ENCODE data around the gene AGPS.
"Not testable (repeated sequence)": the region's sequence is repeated elsewhere in the genome, so short reads cannot be mapped to it uniquely, and the experiment has no call there.

Gene AGPS

DNA sequence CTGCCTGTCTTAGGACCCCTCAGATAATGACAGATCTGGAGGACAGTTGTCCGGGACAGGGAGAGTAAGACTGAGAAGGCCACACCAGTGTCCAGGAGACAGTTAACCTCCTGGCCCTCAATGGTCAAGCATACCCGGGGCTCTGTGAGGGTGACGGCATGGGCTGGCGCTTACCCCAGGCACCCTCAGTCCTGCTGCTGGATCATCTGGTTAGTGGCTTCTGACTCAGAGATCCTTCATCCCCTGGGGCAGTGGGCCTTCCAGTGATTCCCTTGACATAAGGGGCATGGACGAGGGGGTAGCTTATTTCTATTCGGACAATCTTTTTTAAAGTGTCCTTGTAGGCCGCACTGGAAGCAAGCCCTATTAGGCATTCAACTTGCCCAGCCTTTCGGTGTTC, 18.1 kb downstream of the AGPS start:
- intact Hi-C loops (cut with DNase I): loop anchor here (10.0 kb wide), 2 partner anchors 146 to 314 kb away; partner anchors contain the start of gene NFE2L2
- peak in 1 of 10 donors; percentile 79 for DNase-seq

DNA sequence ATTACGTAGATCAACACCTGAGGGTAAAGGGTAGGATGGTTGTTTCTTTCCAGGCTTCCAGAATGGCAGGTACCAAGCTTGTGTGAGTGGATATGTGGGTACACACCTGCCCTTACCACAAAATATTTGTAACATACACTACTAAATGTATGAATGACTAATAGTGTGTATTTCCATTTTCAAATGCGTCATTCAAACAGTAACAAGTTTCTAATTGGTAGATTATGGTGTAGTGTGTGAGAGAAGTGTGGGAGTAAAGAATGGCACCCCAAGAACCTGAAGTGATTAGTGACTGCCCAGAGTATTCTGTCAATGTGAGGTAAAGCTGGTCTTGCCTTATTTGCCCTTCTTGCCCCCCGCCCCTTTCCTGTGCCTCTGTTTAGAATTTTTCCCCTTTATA, 21.1 kb downstream of the AGPS start:
- intact Hi-C loops (cut with DNase I): loop anchor here (10.0 kb wide), 2 partner anchors 149 to 311 kb away; partner anchors contain the start of gene NFE2L2
- DNase-seq: no peak

DNA sequence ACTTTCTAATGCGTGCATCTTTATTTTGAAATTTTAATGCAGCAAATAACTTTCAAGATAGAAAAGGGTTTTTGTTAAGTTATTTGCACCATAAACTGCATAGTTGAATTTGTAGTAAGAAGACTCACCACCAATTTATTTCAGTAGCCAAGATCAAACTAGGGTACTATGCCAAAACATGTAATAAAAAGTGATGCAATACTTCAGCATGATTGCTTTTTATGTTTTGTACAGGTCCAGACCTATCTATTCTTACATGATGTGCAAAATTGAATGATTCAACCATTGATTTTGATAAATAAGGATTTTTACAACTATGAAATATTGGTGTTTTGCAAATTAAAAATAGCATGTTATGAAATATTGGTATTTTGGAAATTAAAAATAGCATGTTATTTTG, 26.7 kb downstream of the AGPS start:
- intact Hi-C loops (cut with DNase I): loop anchor here (10.0 kb wide), 2 partner anchors 154 to 306 kb away; partner anchors contain the start of gene NFE2L2

DNA sequence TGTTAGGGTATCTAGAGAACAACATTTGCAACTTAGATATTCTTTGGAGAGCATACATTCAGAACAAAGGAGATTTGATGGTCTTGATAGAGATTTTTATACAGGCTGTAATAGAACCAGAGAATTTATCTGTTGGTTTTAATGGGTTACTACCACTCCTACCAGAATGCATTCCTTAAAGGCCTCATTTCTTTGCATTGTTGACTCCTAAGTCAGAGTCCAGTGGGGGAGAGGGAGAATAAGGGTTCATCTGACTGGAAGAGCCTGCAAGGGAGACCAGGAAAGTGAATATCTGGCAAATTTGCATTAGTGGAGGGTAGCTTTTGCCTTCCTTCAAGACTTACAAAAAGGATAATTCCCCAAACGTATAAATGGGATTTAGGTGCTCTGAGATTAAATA, 29.7 kb downstream of the AGPS start:
- intact Hi-C loops (cut with DNase I): no loop called here
- DNase-seq: no peak

More for the DNA sequence above, 26.7 kb downstream of the AGPS start:
- DNase-seq: no peak

DNA sequence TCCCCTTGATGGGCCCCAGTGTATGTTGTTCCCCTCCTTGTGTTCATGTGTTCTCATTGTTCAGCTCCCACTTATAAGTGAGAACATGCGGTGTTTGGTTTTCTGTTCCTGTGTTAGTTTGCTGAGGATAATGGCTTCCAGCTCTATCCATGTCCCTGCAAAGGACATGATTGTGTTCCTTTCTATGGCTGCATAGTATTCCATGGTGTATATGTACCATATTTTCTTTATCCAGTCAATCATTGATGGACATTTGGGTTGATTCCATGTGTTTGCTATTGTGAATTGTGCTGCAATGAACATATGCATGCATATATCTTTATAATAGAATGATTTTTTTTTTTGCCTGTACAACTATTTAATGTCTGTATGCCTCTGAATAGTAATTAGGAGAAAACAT, 31.5 kb downstream of the AGPS start:
- intact Hi-C loops (cut with DNase I); DNase-seq: not testable (repeated sequence)

DNA sequence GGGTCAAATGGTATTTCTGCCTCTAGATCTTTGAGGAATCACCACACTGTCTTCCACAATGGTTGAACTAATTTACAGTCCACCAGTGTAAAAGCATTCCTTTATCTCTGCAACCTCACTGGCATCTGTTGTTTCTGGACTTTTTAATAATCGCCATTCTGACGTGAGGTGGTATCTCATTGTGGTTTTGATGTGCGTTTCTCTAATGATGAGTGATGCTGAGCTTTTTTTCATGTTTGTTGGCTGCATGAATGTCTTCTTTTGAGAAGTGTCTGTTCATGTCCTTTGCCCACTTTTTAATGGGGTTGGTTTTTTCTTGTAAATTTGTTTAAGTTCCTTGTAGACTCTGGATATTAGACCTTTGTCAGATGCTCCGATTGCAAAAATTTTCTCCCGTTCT, 32.0 kb downstream of the AGPS start:
- intact Hi-C loops (cut with DNase I); DNase-seq: not testable (repeated sequence)

DNA sequence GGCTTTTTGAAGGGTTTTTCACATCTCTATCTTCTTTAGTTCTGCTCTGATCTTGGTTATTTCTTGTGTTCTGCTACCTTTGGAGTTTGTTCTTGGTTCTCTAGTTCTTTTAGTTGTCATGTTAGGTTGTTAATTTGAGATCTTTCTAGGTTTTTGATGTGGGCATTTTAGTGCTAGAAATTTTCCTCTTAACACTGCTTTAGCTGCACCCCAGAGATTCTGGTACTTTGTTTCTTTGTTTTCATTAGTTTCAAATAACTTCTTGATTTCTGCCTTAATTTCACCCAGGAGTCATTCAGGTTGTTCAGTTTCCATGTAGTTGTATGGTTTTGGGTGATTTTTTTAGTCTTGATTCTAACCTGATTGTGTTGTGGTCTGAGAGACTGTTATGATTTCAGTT, 34.7 kb downstream of the AGPS start:
- intact Hi-C loops (cut with DNase I): no loop called here

DNA sequence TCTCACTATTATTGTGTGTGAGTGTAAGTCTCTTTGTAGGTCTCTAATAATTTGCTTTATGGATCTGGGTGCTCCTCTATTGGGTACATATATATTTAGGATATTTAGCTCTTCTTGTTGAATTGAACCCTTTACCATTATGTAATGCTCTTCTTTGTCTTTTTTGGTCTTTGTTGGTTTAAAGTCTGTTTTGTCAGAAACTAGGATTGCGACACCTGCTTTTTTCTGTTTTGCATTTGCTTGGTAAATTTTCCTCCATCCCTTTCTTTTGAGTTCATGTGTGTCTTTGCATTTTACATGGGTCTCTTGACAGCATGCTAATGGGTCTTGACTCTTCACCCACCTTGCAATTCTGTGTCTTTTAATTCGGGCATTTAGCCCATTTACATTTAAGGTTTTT, 35.4 kb downstream of the AGPS start:
- DNase-seq; intact Hi-C loops (cut with DNase I): not testable (repeated sequence)

More for the DNA sequence above, 34.7 kb downstream of the AGPS start:
- DNase-seq: no peak

DNA sequence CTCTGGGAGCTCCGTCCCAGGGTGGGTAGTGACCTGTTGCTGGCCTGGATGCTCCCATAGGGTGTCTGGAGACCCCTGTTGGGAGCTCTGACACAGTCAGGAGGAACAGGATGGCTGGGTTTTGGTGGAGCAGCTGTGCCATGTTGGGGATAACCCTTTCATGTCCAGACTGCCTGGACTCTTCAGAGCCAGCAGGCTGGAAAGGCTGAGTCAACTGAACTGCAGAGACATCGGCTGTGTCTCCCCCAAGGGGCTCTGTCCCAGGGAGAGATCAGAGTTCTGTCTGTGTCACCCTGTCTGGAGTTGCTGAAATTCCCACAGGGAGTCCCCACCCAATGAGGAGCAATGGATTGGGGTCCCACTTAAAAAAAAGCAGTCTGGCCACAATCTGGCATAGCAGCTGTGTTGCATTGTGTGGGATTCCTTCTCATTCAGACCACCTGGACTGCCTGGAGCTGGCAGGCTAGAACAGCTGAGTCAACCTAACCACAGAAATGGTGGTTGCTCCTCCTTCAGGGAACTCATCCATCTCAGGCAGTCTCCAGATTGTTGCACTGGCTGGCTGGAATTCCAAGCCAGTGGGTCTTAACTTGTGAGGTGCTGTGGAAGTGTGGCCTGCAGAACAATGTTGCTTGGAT, 37.2 kb downstream of the AGPS start:
- DNase-seq: peak in 1 of 10 donors; percentile 7
- intact Hi-C loops (cut with DNase I): no loop called here

DNA sequence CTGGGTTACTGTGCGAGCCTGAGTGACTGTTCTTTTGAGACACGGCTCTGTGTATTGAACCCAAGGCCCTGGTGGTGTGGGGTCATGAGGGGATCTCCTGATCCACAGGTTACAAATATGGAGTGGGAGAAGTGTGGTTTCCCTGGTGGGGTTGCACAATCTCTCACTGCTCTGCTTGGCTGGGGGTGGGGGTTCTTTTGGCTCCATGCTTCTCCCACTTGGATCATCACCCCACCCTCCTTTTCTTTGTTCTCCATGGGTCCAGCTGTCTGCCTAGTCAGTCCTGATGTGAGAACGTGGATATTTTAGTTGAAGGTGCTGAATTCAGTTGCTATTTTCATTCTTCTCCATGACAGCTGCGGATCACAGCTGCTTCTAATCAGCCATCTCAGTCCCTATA, 37.8 kb downstream of the AGPS start:
- intact Hi-C loops (cut with DNase I): no loop called here
- DNase-seq: no peak

DNA sequence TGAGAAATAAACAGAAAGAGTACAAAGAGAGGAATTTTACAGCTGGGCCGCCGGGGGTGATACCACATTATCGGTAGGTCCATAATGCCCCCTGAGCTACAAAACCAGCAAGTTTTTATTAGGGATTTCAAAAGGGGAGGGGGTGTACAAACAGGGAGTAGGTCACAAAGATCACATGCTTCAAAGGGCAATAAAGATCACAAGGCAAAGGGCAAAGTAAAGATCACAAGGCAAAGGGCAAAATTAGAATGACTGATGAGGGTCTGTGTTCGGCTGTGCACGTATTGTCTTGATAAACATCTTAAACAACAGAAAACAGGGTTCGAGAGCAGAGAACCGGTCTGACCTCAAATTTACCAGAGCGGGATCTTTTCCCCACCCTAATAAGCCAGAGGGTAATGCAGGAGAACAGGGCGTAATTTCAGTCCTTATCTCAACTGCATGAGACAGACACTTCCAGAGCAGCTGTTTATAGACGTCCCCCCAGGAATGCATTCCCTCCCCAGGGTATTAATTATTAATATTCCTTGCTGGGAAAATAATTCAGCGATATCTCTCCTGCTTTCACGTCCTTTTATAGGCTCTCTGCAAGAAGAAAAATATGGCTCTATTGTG, 38.6 kb downstream of the AGPS start:
- intact Hi-C loops (cut with DNase I); DNase-seq: not testable (repeated sequence)

DNA sequence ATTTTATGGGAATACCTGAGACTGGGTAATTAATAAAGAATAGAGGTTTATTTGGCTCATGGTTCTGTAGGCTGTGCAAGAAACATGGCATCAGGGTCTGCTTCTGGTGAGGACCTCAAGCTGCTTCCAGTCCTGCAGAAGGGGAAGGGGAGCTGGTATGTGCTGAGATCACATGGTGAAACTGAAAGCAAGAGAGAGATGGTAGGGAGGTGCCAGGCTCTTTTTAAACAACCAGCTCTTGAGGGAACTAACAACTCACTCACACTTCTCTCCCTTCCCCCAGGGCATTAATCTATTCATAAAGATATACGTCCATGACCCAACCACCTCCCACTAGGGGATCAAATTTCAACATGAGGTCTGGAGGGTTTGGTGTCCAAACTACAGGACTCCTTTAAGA, 40.1 kb downstream of the AGPS start:
- intact Hi-C loops (cut with DNase I): no loop called here
- no peak for DNase-seq

DNA sequence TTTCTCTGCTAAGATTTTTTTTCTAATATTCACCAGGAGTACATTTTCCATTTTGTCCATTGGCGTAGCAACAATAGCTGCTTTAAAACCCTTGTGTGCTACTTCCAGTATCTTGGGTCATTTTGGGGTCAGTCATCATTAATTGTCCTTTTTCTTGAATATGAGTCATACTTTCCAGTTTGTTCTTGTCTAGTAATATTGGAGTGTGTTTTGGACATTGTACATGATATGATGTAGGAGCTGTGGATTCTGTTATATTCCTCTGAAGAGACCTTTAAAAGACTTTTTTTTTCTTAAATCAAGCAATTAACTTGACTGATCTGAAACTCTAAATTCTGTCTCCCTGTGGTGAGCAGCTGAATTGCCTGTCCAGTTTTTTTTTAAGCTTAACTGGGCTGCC, 40.8 kb downstream of the AGPS start:
- intact Hi-C loops (cut with DNase I): no loop called here
- DNase-seq: no peak

DNA sequence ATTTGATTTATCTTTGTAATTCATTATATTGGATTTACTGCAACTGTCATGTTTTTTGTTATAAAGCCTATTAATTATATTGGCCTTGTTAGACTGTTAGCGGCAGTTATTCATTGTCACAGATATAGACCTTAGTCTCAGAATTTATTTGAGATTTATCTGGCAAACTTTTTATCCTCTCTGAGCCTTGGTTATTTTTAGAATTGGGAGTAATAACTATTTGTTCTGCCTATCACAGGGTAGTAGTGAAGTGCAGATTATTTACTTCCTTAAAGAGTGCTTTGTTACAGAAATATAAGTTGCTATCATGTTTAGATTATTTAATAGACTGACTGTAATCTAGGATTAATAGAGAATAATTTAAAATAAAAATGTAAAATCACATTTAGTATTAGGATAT, 41.9 kb downstream of the AGPS start:
- DNase-seq: no peak
- intact Hi-C loops (cut with DNase I): no loop called here

DNA sequence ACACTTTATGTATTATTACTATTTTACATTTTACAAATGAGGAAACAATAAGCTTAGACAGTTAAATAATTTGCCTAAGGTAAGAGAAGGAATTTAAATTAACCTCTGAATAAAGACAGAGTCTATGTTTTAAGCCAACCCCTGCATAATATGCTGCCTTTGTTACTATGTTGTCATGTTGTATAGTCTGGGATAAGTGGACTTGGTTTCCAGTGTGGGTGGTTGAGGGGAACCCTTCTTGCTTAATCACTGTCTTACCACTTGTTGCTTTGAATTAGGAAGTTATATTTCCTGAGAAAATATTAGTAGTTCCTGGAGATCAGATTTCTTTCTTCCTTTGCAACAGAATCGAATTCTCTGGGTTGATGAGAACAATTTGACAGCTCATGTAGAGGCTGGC, 52.6 kb downstream of the AGPS start:
- no peak for DNase-seq
- intact Hi-C loops (cut with DNase I): no loop called here

DNA sequence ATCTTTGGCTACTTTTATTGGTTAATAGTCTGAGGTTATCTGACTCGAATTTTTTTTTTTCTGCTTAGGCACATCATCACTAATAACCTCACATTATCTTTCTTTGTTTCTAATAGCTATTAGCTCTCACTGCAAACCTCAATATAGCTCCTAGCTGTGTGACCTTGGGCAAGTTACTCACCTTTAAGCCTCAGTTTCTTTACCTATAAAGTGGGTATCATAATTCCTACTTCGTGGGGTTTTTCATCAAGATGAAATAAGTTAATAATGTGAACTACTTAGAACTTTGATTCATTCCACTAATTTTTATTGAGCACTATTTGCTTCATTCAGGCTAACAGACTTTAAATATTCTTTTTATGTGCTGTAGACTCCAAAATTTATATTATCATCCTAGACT, 55.5 kb downstream of the AGPS start:
- intact Hi-C loops (cut with DNase I): no loop called here
- DNase-seq: no peak

DNA sequence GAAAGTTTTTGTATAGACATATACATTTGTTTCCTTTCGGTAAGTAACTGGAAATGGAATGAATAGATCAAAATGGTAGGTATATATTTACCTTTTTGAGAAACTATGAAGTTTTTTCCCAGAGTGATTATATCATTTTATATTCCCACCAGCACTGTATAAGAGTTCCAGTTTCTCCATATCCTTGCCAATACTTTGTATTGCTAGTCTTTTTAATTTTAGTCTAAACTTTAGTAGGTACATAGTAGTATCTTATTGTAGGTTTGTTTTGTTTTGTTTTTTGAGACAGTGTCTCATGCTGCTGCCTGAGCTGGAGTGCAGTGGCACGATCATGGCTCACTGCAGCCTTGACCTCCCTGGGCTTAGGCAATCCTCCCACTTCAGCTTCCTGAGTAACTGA, 56.6 kb downstream of the AGPS start:
- intact Hi-C loops (cut with DNase I): no loop called here

DNA sequence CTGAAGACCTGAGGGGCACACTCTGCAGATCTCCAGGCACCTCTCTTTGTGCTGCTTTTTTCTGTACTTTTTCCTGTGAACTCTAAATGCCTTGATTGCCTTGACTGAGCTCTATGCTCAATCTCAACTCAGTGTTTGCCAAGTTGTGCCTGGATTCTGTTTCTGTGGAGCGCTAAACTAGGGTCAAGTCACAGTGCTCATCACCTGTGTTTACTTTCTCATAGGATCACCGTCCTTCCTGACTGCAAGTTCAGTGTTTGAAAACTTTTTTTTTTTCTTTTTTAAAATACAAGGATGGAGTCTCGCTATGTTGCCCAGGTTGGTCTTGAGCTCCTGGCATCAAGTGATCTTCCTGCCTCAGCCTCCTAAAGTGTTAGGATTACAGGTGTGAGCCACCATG, 62.6 kb downstream of the AGPS start:
- DNase-seq: no peak
- intact Hi-C loops (cut with DNase I): no loop called here

More for the DNA sequence above, 56.6 kb downstream of the AGPS start:
- DNase-seq: no peak

DNA sequence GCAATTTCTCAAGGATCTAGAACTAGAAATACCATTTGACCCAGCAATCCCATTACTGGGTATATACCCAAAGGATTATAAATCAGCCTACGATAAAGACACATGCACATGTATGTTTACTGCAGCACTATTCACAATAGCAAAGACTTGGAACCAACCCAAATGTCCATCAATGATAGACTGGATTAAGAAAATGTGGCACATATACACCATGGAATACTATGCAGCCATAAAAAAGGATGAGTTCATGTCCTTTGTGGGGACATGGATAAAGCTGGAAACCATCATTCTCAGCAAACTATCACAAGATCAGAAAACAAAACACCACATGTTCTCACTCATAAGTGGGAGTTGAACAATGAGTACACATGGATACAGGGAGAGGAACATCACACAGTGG, 67.2 kb downstream of the AGPS start:
- intact Hi-C loops (cut with DNase I); DNase-seq: not testable (repeated sequence)

DNA sequence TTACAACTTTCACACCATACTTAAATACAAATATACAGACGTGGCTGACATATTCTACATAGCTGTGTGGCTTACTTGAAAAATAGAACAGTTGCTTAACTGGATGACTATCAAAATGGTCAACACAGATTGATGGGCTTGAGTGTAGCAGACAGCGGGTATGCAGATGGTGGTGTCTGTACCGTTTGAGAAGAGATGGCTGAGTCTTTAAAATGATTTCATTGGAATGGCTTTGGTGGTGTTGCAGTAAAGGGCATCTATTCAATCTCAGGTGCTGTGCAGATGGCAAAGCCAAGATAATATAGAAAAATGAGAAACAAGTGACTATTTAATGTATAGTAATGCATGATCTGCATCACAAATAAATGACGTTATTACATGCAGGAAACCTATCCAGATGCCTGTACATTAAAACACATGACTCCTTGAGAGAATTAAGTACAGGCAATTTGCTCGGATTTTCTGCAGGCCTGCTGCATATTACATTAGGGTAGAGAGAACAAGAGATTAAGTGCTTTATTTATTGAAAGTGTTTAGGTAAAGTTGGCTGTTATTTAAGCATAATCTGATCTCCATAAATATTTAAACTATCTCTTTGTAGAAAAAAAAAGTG, 68.5 kb downstream of the AGPS start:
- no peak for DNase-seq
- intact Hi-C loops (cut with DNase I): no loop called here

DNA sequence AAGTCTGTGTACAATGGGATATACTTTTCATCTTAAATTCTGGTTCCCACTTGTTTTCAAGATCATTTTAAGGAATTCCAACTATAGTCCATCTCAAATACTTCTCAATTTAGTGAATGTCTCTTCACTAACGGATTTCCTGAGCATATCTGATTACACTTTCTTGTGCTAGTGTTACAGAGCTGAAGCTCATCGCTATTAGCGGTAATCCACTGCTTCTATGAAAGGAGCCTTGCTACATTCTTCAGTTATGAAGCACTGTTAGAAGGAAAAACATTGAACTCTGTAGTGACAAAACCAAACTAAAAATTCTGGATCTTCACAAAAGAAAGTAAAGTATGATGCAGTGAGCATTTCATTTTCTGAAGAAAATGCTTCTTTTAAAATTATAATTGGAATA, 72.0 kb downstream of the AGPS start:
- intact Hi-C loops (cut with DNase I): no loop called here
- no peak for DNase-seq

All from posterior cingulate gyrus (tissue), 11 donors.